ENCODE measurements around the gene CDT1. TPM values are rescaled to one million over a fixed set of nuclear protein-coding genes. Genes with fewer than 3 reads are reported as not detected.

CDT1 gene
- total and polyA plus RNA-seq, 2 experiments from 2014 or later: 32.6 to 187 TPM

- TF ChIP-seq POLR2AphosphoS5 (IDR thresholded peaks at IDR 0.05; ENCODE audit: low read depth) (no peak), EZH2phosphoT487 (IDR thresholded peaks at IDR 0.05; ENCODE audit: unreplicated experiment) (no peak), CREB1 (CRISPR knock-in tag; IDR thresholded peaks at IDR 0.05; ENCODE audit: low read depth) (no peak), JUNB (IDR thresholded peaks at IDR 0.05; ENCODE audit: unreplicated experiment) (no peak), EZH2 (IDR thresholded peaks at IDR 0.05; ENCODE audit: low read depth, unreplicated experiment) (no peak)
- Mint-ChIP-seq H3K4me3 (no peak overlapping the region; the same call in 2 of the 3 replicates), H3K4me1 (peaks cover 58% of the 10 kb centered on the region), H3K27me3 (ENCODE audit: insufficient read depth, low read depth, poor library complexity) (peaks cover 21% of the 10 kb centered on the region), H3K9me3 (no peaks in the 10 kb centered on the region), H3K27ac (peak overlapping the region; percentile 57; the same call in 1 of the 2 replicates), H3K36me3 (ENCODE audit: low read depth) (no peaks in the 10 kb centered on the region; the same call in 2 of the 3 replicates)
- Histone ChIP-seq H3K9me2 (ENCODE audit: insufficient read depth) (no peaks in the 10 kb centered on the region), H3K27me3 (ENCODE audit: insufficient read depth) (no peaks in the 10 kb centered on the region), H3F3A (replicated peaks; ENCODE audit: low read depth) (peaks cover 13% of the 10 kb centered on the region; the same call in 1 of the 2 replicates), H3K4me1 (ENCODE audit: insufficient read depth) (peaks cover 13% of the 10 kb centered on the region), H2AFZ (no peak overlapping the region), H3K4me3 (no peak overlapping the region; the same call in 1 of the 2 replicates), H3K79me2 (replicated peaks; ENCODE audit: insufficient read depth) (peaks cover 34% of the 10 kb centered on the region), H3K4me2 (peak overlapping the region; percentile 4), H3K36me3 (ENCODE audit: insufficient read depth) (no peaks in the 10 kb centered on the region), H3K27ac (ENCODE audit: low read depth) (peak overlapping the region; percentile 93), H4K20me1 (replicated peaks; ENCODE audit: insufficient read depth) (no peaks in the 10 kb centered on the region)
- ATAC-seq (no peak), DNase-seq (ENCODE audit: low spot score) (no peak)
Measured at GRCh38 chr16:88762941-88763340, 40.6 kb upstream of the CDT1 start.

GRCh38 chr16:88763502-88764053 is 40.0 kb upstream of the CDT1 start:
- peak overlapping the region; percentile 93 for H3K27ac ChIP-seq (ENCODE audit: low read depth)
- H3K27me3 ChIP-seq (ENCODE audit: insufficient read depth): no peaks in the 10 kb centered on the region
- H3K27me3 Mint-ChIP-seq (ENCODE audit: insufficient read depth, low read depth, poor library complexity): peaks cover 21% of the 10 kb centered on the region
- peak overlapping the region; percentile 32; the same call in 1 of the 3 replicates for H3K4me3 Mint-ChIP-seq
- H3K4me3 ChIP-seq: peak overlapping the region; percentile 31; the same call in 1 of the 2 replicates
- H3K79me2 ChIP-seq (replicated peaks; ENCODE audit: insufficient read depth): peaks cover 37% of the 10 kb centered on the region
- no peak overlapping the region for H2AFZ ChIP-seq
- H4K20me1 ChIP-seq (replicated peaks; ENCODE audit: insufficient read depth): no peaks in the 10 kb centered on the region
- no peaks in the 10 kb centered on the region; the same call in 2 of the 3 replicates for H3K36me3 Mint-ChIP-seq (ENCODE audit: low read depth)
- H3K36me3 ChIP-seq (ENCODE audit: insufficient read depth): no peaks in the 10 kb centered on the region
- no peaks in the 10 kb centered on the region for H3K9me2 ChIP-seq (ENCODE audit: insufficient read depth)
- TF ChIP-seq CTCF (conservative IDR thresholded peaks at IDR 0.05; ENCODE audit: low read depth in 2 of 2): peak; percentile 32 to 41; a peak in 3 of 4 replicates
- no peak for TF ChIP-seq ETS1 (IDR thresholded peaks at IDR 0.05)
- peak overlapping the region; percentile 57 for H3K27ac Mint-ChIP-seq
- peak overlapping the region; percentile 4 for H3K4me2 ChIP-seq
- H3K4me1 ChIP-seq (ENCODE audit: insufficient read depth): peaks cover 19% of the 10 kb centered on the region
- peaks cover 13% of the 10 kb centered on the region; the same call in 1 of the 2 replicates for H3F3A ChIP-seq (replicated peaks; ENCODE audit: low read depth)
- DNase-seq (ENCODE audit: low spot score) (peak; percentile 97), ATAC-seq (peak; percentile 68)
- no peaks in the 10 kb centered on the region for H3K9me3 Mint-ChIP-seq
- H3K4me1 Mint-ChIP-seq: peaks cover 58% of the 10 kb centered on the region
